ENCODE results near the gene AQP6.

GRCh38 chr12:50016501-50017475 lies 44.0 kb downstream of the AQP6 start:
- TF ChIP-seq CTCF (IDR thresholded peaks at IDR 0.05) (no peak), EP300 (IDR thresholded peaks at IDR 0.05) (no peak)
